HUDEP-2 (cell line): ENCODE data around the gene ABTB1.

ENCODE experiments used
- DNase-seq, 76 experiments: peaks; one replicate each; lab custom pipeline; 2025; ENCODE audit not compliant: unreplicated experiment in 76 of 76; lab: John Stamatoyannopoulos, UW

The ABTB1 gene

GRCh38 chr3:127684871-127685707 is 12.3 kb downstream of the ABTB1 start:
- no peak for DNase-seq

DNA sequence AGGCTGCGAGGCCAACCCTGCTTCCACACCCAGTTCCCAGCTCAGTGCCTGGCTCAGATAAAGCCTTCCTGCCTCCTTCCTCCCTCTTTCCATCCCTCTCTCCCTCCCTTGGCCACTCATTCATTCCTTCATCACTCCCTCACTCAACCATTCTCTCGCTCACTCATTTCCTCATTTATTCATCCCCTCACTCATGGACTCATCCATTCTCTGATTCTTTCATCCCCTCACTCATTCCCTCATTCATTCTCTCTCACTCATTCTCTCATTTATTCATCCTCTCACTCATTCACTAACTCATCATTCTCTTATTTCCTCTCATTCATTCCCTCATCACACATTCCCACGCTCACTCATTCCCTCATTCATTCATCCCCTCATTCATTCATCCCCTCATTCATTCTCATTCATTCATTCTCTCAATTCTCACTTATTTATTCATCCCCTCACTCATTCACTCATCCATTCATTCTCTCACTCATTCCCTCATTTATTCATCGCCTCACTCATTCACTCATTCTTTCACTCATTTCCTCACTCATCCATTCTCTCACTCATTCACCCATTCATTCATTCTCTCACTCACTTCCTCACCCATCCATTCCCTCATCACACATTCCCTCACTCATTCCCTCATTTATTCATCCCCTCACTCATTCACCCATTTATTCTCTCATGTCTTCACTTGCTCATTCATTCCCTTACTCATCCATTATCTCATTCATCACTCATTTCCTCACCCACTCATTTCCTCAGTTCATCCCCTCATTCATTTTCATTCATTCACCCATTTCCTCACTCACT is 13.2 kb downstream of the ABTB1 start:
- DNase-seq, result no peak

DNA sequence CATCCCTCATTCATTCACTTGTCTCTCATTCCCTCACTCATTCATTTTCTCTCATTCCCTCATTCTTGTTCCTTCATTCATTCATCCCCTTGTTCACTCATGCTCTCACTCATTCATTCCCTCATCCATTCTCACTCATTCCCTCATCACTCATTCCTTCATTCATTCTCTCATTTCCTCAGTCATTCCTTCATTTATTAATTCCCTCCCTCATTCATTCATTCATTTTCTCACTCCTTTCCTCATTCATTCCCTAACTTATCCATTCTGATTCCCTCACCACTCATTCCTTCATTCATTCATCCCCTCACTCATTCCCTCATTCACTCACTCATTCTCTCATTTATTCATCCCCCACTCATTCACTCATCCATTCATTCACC is 13.8 kb downstream of the ABTB1 start:
- no peak for DNase-seq

- DNase-seq, result no peak
Measured at GRCh38 chr3:127687228-127687737, 14.5 kb downstream of the ABTB1 start.

DNA sequence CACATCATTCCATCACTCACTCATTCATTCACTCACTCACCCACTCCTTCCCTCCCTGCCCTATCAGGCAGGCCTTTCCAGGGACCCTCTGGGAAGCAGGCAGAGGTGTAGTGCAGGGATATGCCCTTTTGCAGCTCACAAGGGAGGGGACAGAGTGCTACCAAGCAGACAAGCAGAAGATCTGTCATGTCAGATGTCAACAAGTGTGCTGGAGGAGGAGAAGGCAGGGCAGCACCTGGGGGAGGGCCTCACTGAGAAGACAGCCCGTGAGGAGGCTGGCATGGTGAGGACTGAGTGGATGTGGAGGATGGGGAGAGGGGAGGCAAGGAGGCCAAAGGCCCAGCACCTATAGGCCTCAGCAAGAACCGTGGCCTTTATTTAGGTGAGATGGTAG is 15.3 kb downstream of the ABTB1 start:
- no peak for DNase-seq

DNA sequence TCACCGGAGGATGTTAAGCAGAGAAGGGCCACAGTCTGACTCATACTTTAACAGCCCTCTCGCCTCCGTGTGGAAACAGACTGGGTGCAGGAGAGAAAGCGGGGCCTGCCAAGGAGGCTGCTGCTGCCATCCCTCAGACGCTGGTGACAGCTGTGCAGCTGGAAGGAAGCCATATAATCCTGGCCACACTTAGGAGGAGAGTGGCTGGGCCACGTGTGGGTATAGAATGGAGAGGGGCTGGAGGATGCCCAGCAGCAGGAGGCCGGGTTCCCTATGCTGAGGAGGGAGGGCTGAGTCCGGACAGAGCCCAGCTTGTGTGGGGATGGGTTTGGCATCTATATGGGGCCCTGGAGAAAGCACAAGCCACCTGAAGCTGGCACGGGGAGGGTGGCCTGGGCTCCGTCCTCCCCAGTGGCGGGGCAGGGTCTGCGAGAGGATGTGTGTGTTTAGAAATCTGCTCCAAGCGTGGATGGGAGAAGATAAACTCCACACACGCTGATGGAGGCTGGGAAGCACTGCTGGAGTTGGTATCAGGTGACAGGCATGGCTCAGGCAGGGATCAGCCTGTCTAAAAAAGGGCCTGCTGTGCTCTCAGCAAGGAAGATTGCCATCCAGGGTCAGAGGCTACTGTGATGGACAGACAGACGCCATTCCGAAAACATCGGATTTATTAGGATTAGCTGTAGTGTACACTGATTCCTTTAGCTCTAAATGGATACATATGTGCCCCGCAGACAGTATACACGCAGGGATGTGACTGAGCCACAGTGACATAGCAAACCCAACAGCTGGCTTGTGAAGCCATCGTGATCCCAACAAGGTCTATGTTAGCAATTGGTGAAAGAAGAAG is 15.9 kb downstream of the ABTB1 start:
- no peak for DNase-seq

GRCh38 chr3:127689266-127689860 is 16.6 kb downstream of the ABTB1 start:
- DNase-seq, result no peak

GRCh38 chr3:127690106-127690505 is 17.4 kb downstream of the ABTB1 start:
- DNase-seq, result no peak

DNA sequence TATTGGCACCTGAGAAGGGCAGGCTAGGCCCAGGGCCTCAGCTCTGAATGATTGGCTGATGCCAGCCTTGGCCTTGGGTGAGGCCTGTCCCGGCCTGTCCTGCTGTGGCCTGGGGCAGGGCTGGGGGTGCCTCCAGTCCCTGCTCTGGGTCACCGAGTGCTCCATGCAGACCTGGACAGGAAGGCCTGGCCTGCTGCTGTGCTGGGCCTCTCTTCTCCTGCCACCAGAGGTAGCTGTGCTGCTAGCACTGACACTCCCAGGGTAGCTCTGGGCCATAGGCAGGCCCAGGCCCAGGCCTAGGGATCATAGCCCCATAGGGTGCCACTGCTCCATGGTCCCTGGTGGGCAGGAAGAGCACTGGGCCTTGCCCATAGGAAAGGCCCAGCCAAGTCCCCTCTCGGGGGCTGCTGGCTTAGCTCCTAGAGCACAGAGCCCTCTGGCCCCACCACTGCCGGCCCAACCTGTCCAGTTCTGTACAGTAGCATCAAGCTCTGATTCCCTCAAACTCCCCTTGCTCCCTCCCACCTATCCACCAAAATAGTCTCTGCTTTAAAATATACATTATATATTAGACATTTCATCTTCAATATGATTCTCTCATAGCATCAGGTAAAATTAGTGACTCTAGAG is 18.2 kb downstream of the ABTB1 start:
- DNase-seq, result peak in 43 of 76 experiments; percentile 1 to 57 (median 21)

GRCh38 chr3:127691489-127691888 is 18.7 kb downstream of the ABTB1 start:
- no peak for DNase-seq

DNA sequence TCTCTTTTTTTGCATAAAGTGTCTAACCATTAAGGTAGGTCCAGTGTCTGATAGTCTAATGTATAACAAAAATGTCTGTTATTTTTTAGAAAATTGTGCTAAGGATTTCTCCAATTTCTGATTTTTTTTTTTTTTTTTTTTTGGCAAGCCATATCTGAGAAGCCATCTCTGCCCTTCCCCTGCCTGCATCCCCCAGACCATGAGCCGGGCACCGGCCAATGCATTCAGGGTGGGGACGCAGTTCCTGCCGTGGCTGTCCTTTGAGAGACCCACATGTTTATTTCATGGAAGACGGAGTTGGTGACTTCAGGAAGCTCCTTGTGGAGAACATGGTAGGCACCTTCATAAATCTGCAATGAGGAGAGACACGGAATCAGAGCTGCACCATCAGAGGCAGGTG is 19.2 kb downstream of the ABTB1 start:
- no peak for DNase-seq

GRCh38 chr3:127692501-127693335 is 20.0 kb downstream of the ABTB1 start:
- no peak for DNase-seq

GRCh38 chr3:127693336-127693843 is 20.6 kb downstream of the ABTB1 start:
- no peak for DNase-seq

GRCh38 chr3:127694467-127695215 is 21.9 kb downstream of the ABTB1 start:
- peak in 55 of 76 experiments; percentile 6 to 68 (median 35) for DNase-seq

GRCh38 chr3:127697551-127698240 is 24.9 kb downstream of the ABTB1 start:
- peak in 63 of 76 experiments; percentile 4 to 70 (median 37) for DNase-seq

DNA sequence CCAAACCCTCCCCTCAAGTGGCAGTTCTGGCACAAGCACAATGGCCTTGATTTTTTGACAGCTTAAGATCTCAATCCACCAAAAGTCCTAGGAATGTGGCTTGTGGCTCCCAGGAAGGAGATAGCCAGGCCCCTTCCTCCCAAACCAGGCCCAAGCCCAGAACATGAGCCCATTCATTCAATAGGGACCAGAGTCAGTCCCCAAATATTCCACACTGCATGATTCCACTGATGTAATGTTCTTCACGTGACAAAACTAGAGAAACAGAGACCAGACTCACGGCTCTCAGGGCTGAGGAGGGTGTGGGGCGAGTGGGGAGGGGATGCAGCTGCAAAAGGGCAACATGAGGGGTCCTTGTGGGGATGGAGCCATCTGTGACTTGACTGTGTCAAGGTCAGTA is 25.5 kb downstream of the ABTB1 start:
- no peak for DNase-seq

- DNase-seq, result no peak
Measured at GRCh38 chr3:127698691-127699415, 26.1 kb downstream of the ABTB1 start.
